Loucy (cell line): ENCODE measurements around the gene BCLAF1.

ENCODE experiments used
- EZH2phosphoT487 ChIP-seq: fragments of 200-600 bp; IDR thresholded peaks from 2 replicates; pipeline ENCODE4 v1.6.1; 2018; ENCODE audit warnings: antibody characterized with exemption, mild to moderate bottlenecking, moderate library complexity, borderline replicate concordance
- TF ChIP-seq, protein P1 (sequence below): fragments of 200-600 bp; sonication (generic); conservative IDR thresholded peaks from 2 replicates; pipeline ENCODE4 v1.5.1; 2014; ENCODE audit warnings: mild to moderate bottlenecking, antibody characterized with exemption, low read length

DNA sequence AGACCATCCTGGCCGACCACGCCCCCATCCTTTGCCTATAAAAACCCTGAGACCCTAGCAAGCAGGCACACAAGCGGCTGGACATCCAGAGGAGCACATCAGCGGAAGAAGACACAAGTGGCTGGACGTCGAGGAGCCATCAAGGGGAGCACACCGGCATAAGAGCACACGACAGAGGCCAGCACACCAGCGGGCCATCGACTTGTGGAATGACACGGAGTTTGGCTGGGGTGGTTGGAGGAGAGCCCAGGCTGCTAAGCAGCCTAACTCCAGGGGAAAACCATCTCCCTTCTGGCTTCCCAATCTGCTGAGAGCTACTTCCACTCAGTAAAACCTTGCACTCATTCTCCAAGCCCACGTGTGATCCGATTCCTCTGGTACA is 44.8 kb upstream of the BCLAF1 start:
- TF ChIP-seq, protein P1, sequence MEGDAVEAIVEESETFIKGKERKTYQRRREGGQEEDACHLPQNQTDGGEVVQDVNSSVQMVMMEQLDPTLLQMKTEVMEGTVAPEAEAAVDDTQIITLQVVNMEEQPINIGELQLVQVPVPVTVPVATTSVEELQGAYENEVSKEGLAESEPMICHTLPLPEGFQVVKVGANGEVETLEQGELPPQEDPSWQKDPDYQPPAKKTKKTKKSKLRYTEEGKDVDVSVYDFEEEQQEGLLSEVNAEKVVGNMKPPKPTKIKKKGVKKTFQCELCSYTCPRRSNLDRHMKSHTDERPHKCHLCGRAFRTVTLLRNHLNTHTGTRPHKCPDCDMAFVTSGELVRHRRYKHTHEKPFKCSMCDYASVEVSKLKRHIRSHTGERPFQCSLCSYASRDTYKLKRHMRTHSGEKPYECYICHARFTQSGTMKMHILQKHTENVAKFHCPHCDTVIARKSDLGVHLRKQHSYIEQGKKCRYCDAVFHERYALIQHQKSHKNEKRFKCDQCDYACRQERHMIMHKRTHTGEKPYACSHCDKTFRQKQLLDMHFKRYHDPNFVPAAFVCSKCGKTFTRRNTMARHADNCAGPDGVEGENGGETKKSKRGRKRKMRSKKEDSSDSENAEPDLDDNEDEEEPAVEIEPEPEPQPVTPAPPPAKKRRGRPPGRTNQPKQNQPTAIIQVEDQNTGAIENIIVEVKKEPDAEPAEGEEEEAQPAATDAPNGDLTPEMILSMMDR = no peak
- no peak for TF ChIP-seq EZH2phosphoT487
